Measurements from ENCODE around the gene ZNF362. TPM values are rescaled to one million over a fixed set of nuclear protein-coding genes. Genes with fewer than 3 reads are reported as not detected.
"Not testable (repeated sequence)": the region's sequence is repeated elsewhere in the genome, so short reads cannot be mapped to it uniquely, and the experiment has no call there.

ZNF362 gene
- total RNA-seq, 1 experiment from 2014 or later, result 11.1 TPM

- no peak for TF ChIP-seq SRF (IDR thresholded peaks at IDR 0.05; ENCODE audit: low read depth)
- no peak for TF ChIP-seq CBX3 (IDR thresholded peaks at IDR 0.05; ENCODE audit: low read depth)
- TF ChIP-seq EGR1 (IDR thresholded peaks at IDR 0.05; ENCODE audit: low read depth), result no peak
- no peak for TF ChIP-seq TCF7L2 (IDR thresholded peaks at IDR 0.05; ENCODE audit: borderline replicate concordance, extremely low read depth, insufficient read depth, insufficient read length)
- TF ChIP-seq, protein P1, sequence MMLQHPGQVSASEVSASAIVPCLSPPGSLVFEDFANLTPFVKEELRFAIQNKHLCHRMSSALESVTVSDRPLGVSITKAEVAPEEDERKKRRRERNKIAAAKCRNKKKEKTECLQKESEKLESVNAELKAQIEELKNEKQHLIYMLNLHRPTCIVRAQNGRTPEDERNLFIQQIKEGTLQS (IDR thresholded peaks at IDR 0.05), result no peak
- TF ChIP-seq FOSL1 (IDR thresholded peaks at IDR 0.05; ENCODE audit: low read depth), result no peak
These were observed 33.5 kb downstream of the ZNF362 start (continued) for GRCh38 chr1:33289858-33290154.

GRCh38 chr1:33290615-33291014 is 34.3 kb downstream of the ZNF362 start:
- DNase-seq (ENCODE audit: low read depth, low spot score); BruUV-seq (replicated peaks); H3K9ac ChIP-seq (ENCODE audit: low read length); H3K36me3 ChIP-seq (ENCODE audit: control insufficient read depth in 1 of 2, insufficient read depth in 2 of 2, low read length in 2 of 2); H2AFZ ChIP-seq (ENCODE audit: low read depth, low read length, poor library complexity, severe bottlenecking); H4K20me1 ChIP-seq (ENCODE audit: insufficient read depth); H3K4me2 ChIP-seq (ENCODE audit: low read length); RAD21 ChIA-PET (ENCODE audit: low non-redundant PET in 1 of 2, low total read pairs in 2 of 2, uncharacterized antibody in 2 of 2, unreplicated experiment in 2 of 2); H3K4me3 ChIP-seq (replicated peaks in 1 of 2; ENCODE audit: low read depth in 1 of 2, low read length in 2 of 2); H3K79me2 ChIP-seq (ENCODE audit: insufficient read depth, low read length); intact Hi-C loops (cut with micrococcal nuclease); H3K4me1 ChIP-seq (ENCODE audit: control insufficient read depth in 1 of 2, insufficient read depth in 2 of 2, low read length in 2 of 2); H3K27me3 ChIP-seq (ENCODE audit: insufficient read depth, low read length); CTCF ChIA-PET; H3K27ac ChIP-seq (ENCODE audit: low read depth, low read length); H3K9me3 ChIP-seq (ENCODE audit: control insufficient read depth in 1 of 2, insufficient read depth in 1 of 2, low read depth in 1 of 2, low read length in 2 of 2); ATAC-seq; H3K9me2 ChIP-seq (ENCODE audit: insufficient read depth); POLR2A ChIA-PET: not testable (repeated sequence)

DNA sequence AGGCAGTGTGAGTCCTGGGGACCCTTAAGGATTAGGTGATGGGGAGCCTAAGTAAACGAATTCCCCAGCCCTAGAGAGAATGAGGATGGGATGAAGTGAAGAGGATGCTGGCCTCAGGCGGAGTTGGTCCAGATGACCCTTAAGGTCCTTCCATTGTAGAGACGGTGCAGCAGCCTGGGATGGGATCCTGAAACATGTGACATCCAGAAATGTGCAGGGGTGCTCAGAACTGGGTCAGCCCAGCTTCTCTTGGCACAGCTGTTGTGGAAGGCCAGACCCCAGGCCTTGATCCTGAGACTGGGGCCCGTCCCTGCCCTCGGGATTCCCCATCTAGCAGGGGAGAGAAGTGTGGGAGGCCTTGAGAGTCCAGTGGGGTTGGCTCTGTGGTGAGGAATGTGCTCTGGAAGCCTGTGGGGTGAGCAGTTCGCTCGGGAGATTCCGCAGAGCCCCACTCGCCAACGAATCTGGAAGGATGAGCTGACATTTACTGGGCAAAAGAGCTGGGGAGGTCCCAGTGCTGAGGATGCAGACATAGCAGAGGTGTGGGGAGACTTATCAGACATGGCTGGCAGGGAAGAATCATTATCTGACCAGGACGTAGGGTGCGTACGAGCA is 36.5 kb downstream of the ZNF362 start:
- Histone ChIP-seq H3K9me2 (ENCODE audit: insufficient read depth) (no peaks in the 10 kb centered on the region), H3K9me3 (ENCODE audit: control insufficient read depth in 1 of 2, insufficient read depth in 1 of 2, low read depth in 1 of 2, low read length in 2 of 2) (no peaks in the 10 kb centered on the region), H3K27me3 (ENCODE audit: insufficient read depth, low read length) (no peaks in the 10 kb centered on the region), H2AFZ (ENCODE audit: low read depth, low read length, poor library complexity, severe bottlenecking) (no peak overlapping the region), H3K9ac (ENCODE audit: low read length) (no peak overlapping the region), H3K36me3 (ENCODE audit: control insufficient read depth in 1 of 2, insufficient read depth in 2 of 2, low read length in 2 of 2) (no peaks in the 10 kb centered on the region), H3K79me2 (ENCODE audit: insufficient read depth, low read length) (no peaks in the 10 kb centered on the region), H3K4me2 (ENCODE audit: low read length) (no peak overlapping the region), H3K4me1 (ENCODE audit: control insufficient read depth in 1 of 2, insufficient read depth in 2 of 2, low read length in 2 of 2) (no peaks in the 10 kb centered on the region), H3K27ac (ENCODE audit: low read depth, low read length) (no peak overlapping the region), H3K4me3 (replicated peaks in 1 of 2; ENCODE audit: low read depth in 1 of 2, low read length in 2 of 2) (no peak overlapping the region), H4K20me1 (ENCODE audit: insufficient read depth) (no peaks in the 10 kb centered on the region)
- POLR2A ChIA-PET, result no interaction called here
- BruUV-seq (replicated peaks), result no TSS peak
- ATAC-seq, result no peak
- CTCF ChIA-PET, result interaction anchor here (0.8 kb wide), 1 partner anchor 320 kb away, joined by 3 read pairs; no protein-coding TSS in a partner anchor
- RAD21 ChIA-PET (ENCODE audit: low non-redundant PET in 1 of 2, low total read pairs in 2 of 2, uncharacterized antibody in 2 of 2, unreplicated experiment in 2 of 2), result no interaction called here
- TF ChIP-seq JUND (IDR thresholded peaks at IDR 0.05), result no peak
- no peak for TF ChIP-seq EZH2phosphoT487 (IDR thresholded peaks at IDR 0.05; ENCODE audit: borderline replicate concordance)
- intact Hi-C loops (cut with micrococcal nuclease), result no loop called here
- no peak for DNase-seq (ENCODE audit: low read depth, low spot score)

All from HCT116 (cell line).